LNCaP clone FGC (cell line): ENCODE results near the gene C2orf42.
"Not testable (repeated sequence)": the region's sequence is repeated elsewhere in the genome, so short reads cannot be mapped to it uniquely, and the experiment has no call there.

ENCODE experiments used
- DNase-seq: peaks from one replicate; pipeline ENCODE4 v3.0.0-alpha.2; 2011; ENCODE audit warnings: low read depth
- H3K4me3 ChIP-seq: 2 replicates; pipeline ENCODE4 v1.5.1; 2011; ENCODE audit warnings: mild to moderate bottlenecking, low read depth, low read length, control low read depth
- CTCF ChIP-seq: IDR thresholded peaks from 2 replicates; pipeline ENCODE4 v1.5.1; 2012; ENCODE audit warnings: mild to moderate bottlenecking; ENCODE audit not compliant: control insufficient read depth, insufficient read depth; ENCODE audit errors: extremely low read depth

C2orf42 gene

GRCh38 chr2:70111752-70112591 is 78.8 kb downstream of the C2orf42 start:
- no peak for DNase-seq
- H3K4me3 ChIP-seq: no peak overlapping the region
- no peak for TF ChIP-seq CTCF

GRCh38 chr2:70110397-70110796 is 80.4 kb downstream of the C2orf42 start:
- not testable (repeated sequence) for DNase-seq, H3K4me3 ChIP-seq

GRCh38 chr2:70106138-70106537 is 84.7 kb downstream of the C2orf42 start:
- not testable (repeated sequence) for H3K4me3 ChIP-seq, DNase-seq

GRCh38 chr2:70104231-70105111 is 86.3 kb downstream of the C2orf42 start:
- no peak overlapping the region for H3K4me3 ChIP-seq
- no peak for TF ChIP-seq CTCF
- no peak for DNase-seq

- no peak for DNase-seq
- H3K4me3 ChIP-seq: no peak overlapping the region
- no peak for TF ChIP-seq CTCF
Observed at GRCh38 chr2:70103531-70104061, 87.2 kb downstream of the C2orf42 start.

GRCh38 chr2:70102323-70102905 is 88.4 kb downstream of the C2orf42 start:
- DNase-seq, H3K4me3 ChIP-seq: not testable (repeated sequence)

GRCh38 chr2:70101686-70102085 is 89.1 kb downstream of the C2orf42 start:
- not testable (repeated sequence) for DNase-seq, H3K4me3 ChIP-seq

- no peak for DNase-seq
- no peak for TF ChIP-seq CTCF
- H3K4me3 ChIP-seq: no peak overlapping the region
Observed at GRCh38 chr2:70101174-70101573, 89.6 kb downstream of the C2orf42 start.
